ENCODE data around the gene KCTD17.

Gene KCTD17

DNA sequence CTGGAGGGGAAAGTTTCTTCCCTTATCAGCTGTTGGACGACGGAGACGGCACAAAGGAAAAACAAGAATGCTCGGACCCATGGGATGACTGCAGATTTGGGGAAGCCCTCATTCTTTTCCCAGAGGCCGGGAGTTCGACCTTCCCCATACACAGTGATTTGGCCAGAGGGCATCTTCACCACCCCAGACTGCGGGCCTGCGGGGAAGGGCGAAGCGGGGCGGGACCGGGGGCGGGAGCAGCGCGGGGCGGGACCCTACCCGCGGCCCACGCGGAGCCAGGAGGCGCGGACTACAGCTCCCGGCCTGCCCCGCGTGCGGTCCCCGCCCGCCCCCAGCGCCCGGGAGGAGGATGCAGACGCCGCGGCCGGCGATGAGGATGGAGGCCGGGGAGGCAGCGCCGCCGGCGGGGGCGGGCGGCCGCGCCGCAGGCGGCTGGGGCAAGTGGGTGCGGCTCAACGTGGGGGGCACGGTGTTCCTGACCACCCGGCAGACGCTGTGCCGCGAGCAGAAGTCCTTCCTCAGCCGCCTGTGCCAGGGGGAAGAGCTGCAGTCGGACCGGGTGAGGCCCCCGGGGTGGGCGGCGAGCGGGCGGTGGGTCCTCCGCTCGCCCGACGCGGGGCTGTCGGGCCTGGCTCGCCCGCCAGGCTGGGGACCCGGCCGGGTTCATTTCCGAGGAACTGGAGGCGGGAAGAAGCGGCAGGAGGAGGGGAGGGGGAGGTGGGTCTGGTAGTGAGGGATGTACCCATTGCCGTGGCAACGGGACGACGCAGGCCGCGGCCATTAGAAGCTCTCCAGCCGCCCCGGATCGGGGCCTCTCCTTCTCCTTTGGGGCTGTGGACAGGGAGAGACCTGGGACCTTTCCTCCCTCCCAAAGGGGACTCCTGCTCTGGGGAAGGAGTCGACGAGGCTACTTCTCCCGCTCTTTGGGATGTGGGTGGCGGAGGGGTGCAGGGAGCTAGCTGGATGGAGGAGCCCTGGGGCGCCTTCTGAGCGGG is at the start of gene KCTD17:
TSS of gene KCTD17 (plus strand) at position 352 of the 995 bp plus-strand sequence. CDS start at position 371, 19 bp downstream.
- DNase-seq, result peak; percentile 76

- DNase-seq, result no peak
Observed at GRCh38 chr22:37001826-37002225, 49.7 kb upstream of the KCTD17 start.

- no peak for DNase-seq
Observed at GRCh38 chr22:37002633-37003032, 48.9 kb upstream of the KCTD17 start.

DNA sequence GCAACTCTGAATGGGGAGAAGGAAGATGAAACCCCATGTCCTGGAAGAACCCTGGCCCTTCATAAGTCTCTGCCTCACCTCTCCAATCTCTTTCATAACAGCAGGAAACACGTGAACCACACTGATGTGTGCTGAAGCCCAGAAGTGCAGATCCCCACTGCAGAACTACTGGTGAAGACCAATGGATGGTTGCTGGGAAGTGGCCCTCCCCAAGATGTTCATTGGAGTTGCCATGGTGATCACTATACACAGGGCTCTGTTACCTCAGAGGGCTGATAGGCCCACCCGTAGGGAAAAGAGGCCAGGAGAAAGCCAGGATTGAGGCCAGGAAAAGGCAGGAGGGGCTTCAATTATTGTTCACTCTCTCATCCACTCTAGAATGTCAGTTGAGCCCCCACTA is 43.9 kb upstream of the KCTD17 start:
- DNase-seq, result no peak

- DNase-seq, result peak; percentile 76
Observed at GRCh38 chr22:37008365-37008764, 43.2 kb upstream of the KCTD17 start.

DNA sequence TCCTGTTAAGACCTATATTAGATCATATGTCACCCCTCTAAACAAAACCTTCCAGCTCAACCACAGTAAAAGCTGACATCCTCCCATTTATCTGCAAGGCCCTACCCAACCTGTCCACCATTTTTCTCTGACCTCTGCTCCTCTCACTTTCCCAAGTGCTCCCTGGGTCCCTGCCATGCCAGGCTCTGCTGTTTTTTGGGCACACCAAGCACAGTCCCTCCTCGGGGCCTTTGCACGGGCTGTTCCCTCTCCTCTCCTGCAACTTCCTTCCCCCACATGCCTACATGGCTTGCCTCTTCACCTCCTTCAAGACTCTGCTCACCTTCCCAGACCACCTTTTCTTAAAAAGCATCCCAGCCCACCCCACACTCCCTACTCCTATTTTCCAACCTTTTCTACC is 42.1 kb upstream of the KCTD17 start:
- DNase-seq, result no peak

GRCh38 chr22:37010174-37010573 is 41.4 kb upstream of the KCTD17 start:
- DNase-seq, result no peak

DNA sequence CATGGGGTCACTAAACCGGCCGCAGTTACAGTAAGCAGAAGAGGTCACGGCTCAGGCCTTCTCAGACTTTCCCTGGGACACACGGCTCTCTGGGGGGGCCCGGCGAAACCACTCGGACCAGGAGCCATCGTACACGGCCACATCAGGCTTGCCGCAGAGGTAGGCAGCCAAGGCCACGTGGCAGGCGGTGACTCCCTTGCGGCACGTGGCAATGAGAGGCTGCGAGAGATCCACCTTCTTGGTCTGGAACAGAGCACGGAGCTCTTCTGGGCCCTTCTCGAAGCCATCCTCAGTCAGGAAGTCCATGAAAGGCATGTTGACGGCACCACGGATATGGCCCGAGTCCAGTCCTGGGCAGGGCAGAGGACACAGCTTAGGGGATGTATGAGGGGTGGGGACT is 40.6 kb upstream of the KCTD17 start:
- no peak for DNase-seq

DNA sequence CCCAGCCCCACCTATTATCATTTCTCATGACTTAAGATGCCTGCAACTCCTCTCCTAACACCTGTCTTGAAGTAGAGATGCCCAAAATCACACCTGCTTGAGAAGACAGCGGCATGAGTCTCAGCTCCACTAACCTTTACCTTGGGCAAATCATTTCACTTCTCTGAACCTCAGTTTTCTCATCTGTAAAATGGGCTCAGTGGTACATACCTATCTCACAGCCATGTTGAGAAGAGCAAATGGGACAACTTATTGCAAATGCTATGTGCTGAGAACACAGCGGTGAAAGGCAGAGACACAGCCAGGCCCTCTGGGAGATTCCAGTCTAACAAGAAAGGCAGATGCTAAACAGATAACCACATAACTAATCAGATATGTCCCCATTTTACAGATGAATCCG is 40.1 kb upstream of the KCTD17 start:
- no peak for DNase-seq

DNA sequence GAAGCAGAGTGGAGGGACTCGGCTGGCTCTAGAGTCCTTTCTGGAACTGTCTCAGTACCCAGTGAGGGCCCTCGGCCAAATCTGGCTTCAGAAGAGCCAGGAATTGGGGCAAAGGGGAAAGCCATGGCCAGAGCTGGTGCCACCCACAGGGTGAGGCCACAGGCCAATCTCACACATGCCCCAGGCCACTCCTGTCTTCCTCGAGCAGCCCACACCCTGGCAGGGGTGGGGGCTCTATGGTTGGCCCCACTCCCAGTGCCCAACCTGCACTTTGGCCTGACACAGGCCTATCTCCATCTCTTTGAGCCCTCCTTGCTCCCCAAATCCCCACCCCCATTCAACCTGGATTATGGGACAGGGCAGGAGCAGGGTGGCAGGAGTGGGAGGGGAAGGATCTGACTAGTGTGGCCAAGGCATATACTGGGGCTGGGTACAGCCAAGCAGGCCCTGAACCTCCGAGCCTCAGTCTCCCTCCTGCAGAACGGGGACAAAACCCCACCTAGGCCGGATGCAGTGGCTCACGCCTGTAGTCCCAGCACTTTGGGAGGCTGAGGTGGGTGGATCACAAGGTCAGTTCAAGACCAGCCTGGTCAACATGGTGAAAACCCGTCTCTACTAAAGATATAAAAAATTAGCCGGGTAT is 39.2 kb upstream of the KCTD17 start:
- DNase-seq, result no peak

- no peak for DNase-seq
Observed at GRCh38 chr22:37012956-37013355, 38.6 kb upstream of the KCTD17 start.

DNA sequence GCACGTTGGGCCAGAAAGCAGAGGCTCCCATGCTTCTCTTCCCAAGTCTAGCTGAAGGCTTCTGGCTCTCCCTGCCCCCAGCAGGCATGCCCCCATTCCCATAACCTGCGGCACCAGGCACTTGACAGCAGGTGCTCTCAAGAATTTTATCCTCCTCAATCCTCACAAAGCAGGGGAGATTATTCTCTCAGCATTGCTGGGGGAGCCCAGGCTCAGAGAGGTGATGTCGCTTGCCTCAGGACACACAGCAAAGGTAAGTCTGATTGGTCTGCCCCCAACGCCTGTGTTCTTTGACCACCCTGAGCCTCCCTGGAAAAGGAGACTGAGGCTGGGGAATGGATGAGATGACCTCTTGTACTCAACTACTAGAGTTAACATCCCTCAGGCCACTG is 37.1 kb upstream of the KCTD17 start:
- no peak for DNase-seq

DNA sequence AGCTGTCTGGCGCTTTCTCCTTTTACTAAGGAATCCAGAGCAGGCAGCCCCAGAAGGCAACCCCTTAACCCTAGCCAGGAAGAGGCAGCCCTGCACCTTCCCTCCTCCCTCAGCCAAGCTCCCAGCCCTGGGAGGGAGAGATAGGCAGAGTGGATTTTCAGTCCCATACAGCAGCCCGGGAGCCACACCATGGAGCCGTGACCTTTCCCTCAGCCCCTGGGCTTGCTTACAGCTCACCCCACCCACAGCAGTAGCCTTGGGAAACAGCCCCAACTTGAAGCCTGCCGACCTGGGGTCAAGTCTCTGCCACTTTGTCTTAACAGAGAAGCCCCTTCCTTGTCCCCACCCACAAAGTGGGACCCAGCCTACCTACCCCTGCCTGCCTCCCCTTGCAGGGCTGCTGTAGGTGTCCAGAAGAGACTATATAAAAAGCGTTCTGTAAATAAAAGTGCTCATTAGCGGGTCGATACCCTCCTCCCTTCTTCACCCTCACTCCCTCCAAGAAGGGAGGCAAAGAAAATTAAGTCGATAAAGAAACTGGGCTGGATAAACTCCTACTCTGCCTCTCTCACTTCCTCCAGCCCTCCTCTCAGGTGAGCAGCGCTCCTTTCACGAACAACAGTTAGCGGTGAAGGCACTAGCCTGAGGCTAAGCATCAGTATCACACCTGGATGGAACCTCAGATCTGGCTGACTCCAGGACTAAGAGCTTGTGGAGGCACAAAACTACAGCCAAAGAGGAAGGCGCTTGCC is 36.5 kb upstream of the KCTD17 start:
- DNase-seq, result no peak

- no peak for DNase-seq
Observed at GRCh38 chr22:37015587-37015878, 36.0 kb upstream of the KCTD17 start.

GRCh38 chr22:37016134-37016910 is 35.2 kb upstream of the KCTD17 start:
- peak; percentile 68 for DNase-seq

- no peak for DNase-seq
Observed at GRCh38 chr22:37017356-37017755, 34.2 kb upstream of the KCTD17 start.

GRCh38 chr22:37018086-37018814 is 33.3 kb upstream of the KCTD17 start:
- DNase-seq, result no peak

DNA sequence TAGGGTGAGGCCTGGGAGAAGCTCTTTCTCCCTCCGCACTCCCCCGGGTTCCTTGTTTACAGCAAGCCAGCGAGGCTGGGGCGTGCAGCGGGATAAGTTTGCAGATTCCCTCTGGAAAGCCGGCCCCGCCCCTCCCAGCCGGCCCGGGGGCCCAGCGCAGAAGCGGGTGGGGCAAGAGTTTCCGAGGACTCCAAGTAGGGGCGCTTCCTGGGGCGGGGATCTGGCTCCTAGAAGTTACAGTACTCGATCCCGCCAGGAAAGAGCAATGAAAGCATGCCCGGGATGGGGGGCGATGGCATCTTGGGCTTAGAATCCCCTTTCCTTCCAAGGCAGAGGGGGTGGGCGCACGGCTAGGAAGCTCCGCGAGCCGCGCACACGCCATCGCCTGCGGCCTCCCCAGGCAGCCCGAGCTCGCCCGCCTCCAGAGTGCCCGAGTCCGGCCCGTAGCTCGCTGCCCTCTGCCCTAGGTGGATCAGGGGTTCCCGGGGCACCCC is 32.7 kb upstream of the KCTD17 start:
- peak; percentile 44 for DNase-seq

- DNase-seq, result peak; percentile 84
Observed at GRCh38 chr22:37019309-37020191, 32.0 kb upstream of the KCTD17 start, which contains the start of the genes MPST and TST. Gene MPST (plus strand): TSS chr22:37019742. CDS start chr22:37019837, 95 bp downstream. Gene TST (minus strand): TSS chr22:37019447. CDS start chr22:37018732, 715 bp downstream.

DNA sequence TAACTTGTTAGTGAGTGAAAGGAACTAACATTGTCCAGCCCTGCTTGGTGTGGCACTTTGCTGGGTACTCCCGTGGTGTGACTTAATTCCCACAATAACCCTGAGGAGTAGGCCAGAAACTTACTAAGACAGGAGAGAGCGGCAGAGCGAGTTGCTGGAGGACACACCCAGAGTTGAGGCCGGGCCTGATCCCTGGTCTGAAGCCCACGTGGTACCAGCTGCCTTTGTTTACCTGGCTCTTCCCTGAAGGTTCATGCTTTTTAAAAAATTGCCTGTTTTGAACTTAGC is 31.4 kb upstream of the KCTD17 start:
- DNase-seq, result peak; percentile 84

- no peak for DNase-seq
Observed at GRCh38 chr22:37021041-37021440, 30.5 kb upstream of the KCTD17 start.
